K562 (cell line): ENCODE results near the gene C22orf39. TPM values are rescaled to one million over a fixed set of nuclear protein-coding genes. Genes with fewer than 3 reads are reported as not detected.

Source experiments
- BRD4 ChIP-seq: fragments of 200-600 bp; sonication (generic); IDR thresholded peaks from 2 replicates; pipeline ENCODE4 v1.6.1; 2017; ENCODE audit warnings: inconsistent platforms
- GABPB1 ChIP-seq: sonication (generic); formaldehyde crosslinking; IDR thresholded peaks from 2 replicates; pipeline ENCODE4 v1.8.0; 2022; ENCODE audit warnings: mild to moderate bottlenecking, missing genetic modification reagents
- HDAC8 ChIP-seq: fragments of 450-650 bp; IDR thresholded peaks from 2 replicates; pipeline ENCODE4 v1.6.1; 2016; ENCODE audit warnings: mild to moderate bottlenecking, missing genetic modification characterization, moderate library complexity, missing compliant biosample characterization
- HDGF ChIP-seq: fragments of 450-650 bp; IDR thresholded peaks from 2 replicates; pipeline ENCODE4 v1.6.1; 2016
- IRF1 ChIP-seq: sonication (generic); formaldehyde crosslinking; IDR thresholded peaks from 2 replicates; pipeline ENCODE4 v1.8.0; 2022; ENCODE audit warnings: missing genetic modification reagents, mild to moderate bottlenecking, borderline replicate concordance
- MEF2A ChIP-seq: IDR thresholded peaks from 2 replicates; pipeline ENCODE4 v1.6.1; 2011; ENCODE audit warnings: low read depth, mild to moderate bottlenecking, low read length, moderate library complexity; ENCODE audit not compliant: control insufficient read depth
- MTF1 ChIP-seq: fragments of 250-450 bp; sonication (Bioruptor Pico); IDR thresholded peaks from 2 replicates; pipeline ENCODE4 v1.9.0; 2021; ENCODE audit warnings: moderate library complexity, mild to moderate bottlenecking, inconsistent platforms, borderline replicate concordance
- NBN ChIP-seq: fragments of 450-650 bp; IDR thresholded peaks from 2 replicates; pipeline ENCODE4 v1.6.1; 2016; ENCODE audit warnings: low read depth, mild to moderate bottlenecking
- NCOA2 ChIP-seq, 2 experiments: fragments of 450-650 bp; IDR thresholded peaks; 2 replicates each; pipeline ENCODE4 v1.6.1; 2018; ENCODE audit warnings: mild to moderate bottlenecking in 2 of 2, moderate library complexity in 1 of 2; ENCODE audit not compliant: partially characterized antibody in 2 of 2
- POLR2AphosphoS2 ChIP-seq: IDR thresholded peaks from 2 replicates; pipeline ENCODE4 v1.6.1; 2012; ENCODE audit warnings: low read length, improper control_type of control experiment
- POLR2G ChIP-seq: fragments of 200-400 bp; formaldehyde crosslinking; IDR thresholded peaks from 2 replicates; pipeline ENCODE4 v1.6.1; 2017; ENCODE audit warnings: low read depth, mild to moderate bottlenecking, antibody characterized with exemption, low read length, moderate library complexity
- PTRF ChIP-seq: fragments of 450-650 bp; IDR thresholded peaks from 2 replicates; pipeline ENCODE4 v1.6.1; 2016; ENCODE audit warnings: mild to moderate bottlenecking, missing genetic modification characterization, missing compliant biosample characterization
- RBBP5 ChIP-seq: fragments of 200-600 bp; sonication (generic); IDR thresholded peaks from 2 replicates; pipeline ENCODE4 v1.6.1; 2012; ENCODE audit warnings: borderline replicate concordance, mild to moderate bottlenecking, low read length, control low read depth, inconsistent platforms; ENCODE audit not compliant: insufficient read depth, poor library complexity, severe bottlenecking
- SIN3A ChIP-seq, 2 experiments: fragments of 150-350 bp in 1 of 2; IDR thresholded peaks; 2 replicates each; pipeline ENCODE4 v1.6.1; 2011 to 2016; ENCODE audit warnings: borderline replicate concordance in 2 of 2, low read depth in 2 of 2, low read length in 2 of 2, mild to moderate bottlenecking in 2 of 2, moderate library complexity in 2 of 2; ENCODE audit not compliant: control insufficient read depth in 1 of 2
- SMARCB1 ChIP-seq: IDR thresholded peaks from 2 replicates; pipeline ENCODE4 v1.6.1; 2011; ENCODE audit warnings: improper control_type of control experiment, low read depth; ENCODE audit not compliant: insufficient read length
- ZBED1 ChIP-seq: IDR thresholded peaks from 2 replicates; pipeline ENCODE4 v1.6.1; 2014
- ZBTB9 ChIP-seq: fragments of 450-650 bp; formaldehyde crosslinking; IDR thresholded peaks from 2 replicates; pipeline ENCODE4 v1.4.0; 2020; ENCODE audit warnings: mild to moderate bottlenecking, moderate library complexity
- polyA plus RNA-seq, 8 experiments: library from polyadenylated mRNA; depleted of rRNA in 4 of 8; stranded (reverse) in 5 of 8; unstranded in 3 of 8; fragments of >200 nt; fragmentation: Nextera tagmentation in 2 of 8; fragmentation: Illumina TruSeq in 1 of 8; extraction: Ambion mirVana in 2 of 8; extraction: Trizol in 1 of 8; gene quantifications; 2 replicates each; pipeline versions ENCODE4 v1.2.1 to v1.2.3, GENCODE V29; 2011 to 2014; ENCODE audit warnings: inconsistent platforms in 1 of 8, missing spikeins in 1 of 8
- total RNA-seq, 7 experiments: library from RNA; depleted of rRNA in 6 of 7; stranded (reverse); fragments of >200 nt in 6 of 7; fragmentation: Illumina TruSeq in 2 of 7; extraction: Trizol in 2 of 7; gene quantifications; 2 replicates each; pipeline versions ENCODE4 v1.2.1 to v1.2.3, GENCODE V29; 2011 to 2021; ENCODE audit warnings: low replicate concordance in 1 of 7
- TF ChIP-seq, protein P1 (sequence below): fragments of 250-450 bp; sonication (Bioruptor Pico); IDR thresholded peaks from 2 replicates; pipeline ENCODE4 v1.8.0; 2021; ENCODE audit warnings: mild to moderate bottlenecking, moderate library complexity

C22orf39 gene
- total and polyA plus RNA-seq, 9 of the 15 experiments (the other 6 are each of a cell fraction or from before 2014, with no cell fraction given) = 20.4 to 139 (median 66.8) TPM

GRCh38 chr22:19430890-19431541 is 16.5 kb downstream of the C22orf39 start (continued):
- TF ChIP-seq BRD4 (no peak; the same call in 1 of the 2 replicates), SMARCB1 (no peak), MTF1 (CRISPR knock-in tag) (0 out of 2 replicates have a peak, but pooled peaks have one; percentile 5), POLR2G (no peak), MEF2A (no peak), HDAC8 (peak; percentile 72), RBBP5 (peak; percentile 78), ZBED1 (no peak), NCOA2 (IDR thresholded peaks at IDR 0.05; ENCODE audit: partially characterized antibody in 2 of 2) (no peak), NBN (no peak), PTRF (tag) (no peak), SIN3A (IDR thresholded peaks at IDR 0.05; ENCODE audit: borderline replicate concordance in 2 of 2, control insufficient read depth in 1 of 2, low read depth in 2 of 2, low read length in 2 of 2) (peak in 1 of 2 experiments; percentile 87; a peak in 1 of 4 replicates), POLR2AphosphoS2 (no peak), GABPB1 (CRISPR knock-in tag) (no peak), HDGF (no peak), IRF1 (CRISPR knock-in tag) (no peak), ZBTB9 (CRISPR knock-in tag) (peak; percentile 74; the same call in 1 of the 2 replicates)
- TF ChIP-seq, protein P1, sequence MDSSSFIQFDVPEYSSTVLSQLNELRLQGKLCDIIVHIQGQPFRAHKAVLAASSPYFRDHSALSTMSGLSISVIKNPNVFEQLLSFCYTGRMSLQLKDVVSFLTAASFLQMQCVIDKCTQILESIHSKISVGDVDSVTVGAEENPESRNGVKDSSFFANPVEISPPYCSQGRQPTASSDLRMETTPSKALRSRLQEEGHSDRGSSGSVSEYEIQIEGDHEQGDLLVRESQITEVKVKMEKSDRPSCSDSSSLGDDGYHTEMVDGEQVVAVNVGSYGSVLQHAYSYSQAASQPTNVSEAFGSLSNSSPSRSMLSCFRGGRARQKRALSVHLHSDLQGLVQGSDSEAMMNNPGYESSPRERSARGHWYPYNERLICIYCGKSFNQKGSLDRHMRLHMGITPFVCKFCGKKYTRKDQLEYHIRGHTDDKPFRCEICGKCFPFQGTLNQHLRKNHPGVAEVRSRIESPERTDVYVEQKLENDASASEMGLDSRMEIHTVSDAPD (CRISPR knock-in tag) = no peak
